Endothelial cell of umbilical vein (primary cell): Measurements from ENCODE around the gene LMCD1. TPM values are rescaled to one million over a fixed set of nuclear protein-coding genes. Genes with fewer than 3 reads are reported as not detected.

ENCODE experiments used
- BruUV-seq: library from RNA; stranded (reverse); fragments of 400-500 nt; replicated peaks from 2 replicates; lab custom pipeline; 2021; lab: Mats Ljungman, UMichigan
- CTCF ChIA-PET: fragments of 300-600, 350-600 bp; sonication (Branson Sonifier 250); formaldehyde crosslinking; loops from one replicate; lab custom pipeline; 2021; ENCODE audit warnings: antibody characterized with exemption, inconsistent platforms; lab: Charles Lee
- POLR2A ChIA-PET: fragments of 300-600, 350-600 bp; sonication (Branson Sonifier 250); formaldehyde crosslinking; loops from one replicate; lab custom pipeline; 2021; ENCODE audit warnings: antibody characterized with exemption, inconsistent platforms; lab: Charles Lee
- DNase-seq: peaks from one replicate; pipeline ENCODE4 v3.0.0-alpha.2; 2011; ENCODE audit warnings: low read depth, low spot score
- FAIRE-seq: peaks from 2 replicates; lab custom pipeline; 2011; peaks lifted over from hg19 to GRCh38; lab: Jason Lieb, UNC
- H2AFZ ChIP-seq: 2 replicates; pipeline ENCODE4 v1.6.0; 2012; ENCODE audit warnings: low read depth, low read length, control low read depth, inconsistent platforms
- H3K27ac ChIP-seq: 2 replicates; pipeline ENCODE4 v1.5.1; 2011; ENCODE audit warnings: low read depth, mild to moderate bottlenecking, control low read depth, low read length, moderate library complexity; ENCODE audit not compliant: insufficient read depth
- H3K27me3 ChIP-seq, 2 experiments: 2 replicates each; pipeline versions ENCODE4 v1.6.0 to v1.6.1; 2011; ENCODE audit warnings: low read length in 2 of 2, mixed read lengths in 1 of 2; ENCODE audit not compliant: control insufficient read depth in 2 of 2, insufficient read depth in 2 of 2
- H3K36me3 ChIP-seq, 2 experiments: 2 replicates in 1 of 2; 3 replicates in 1 of 2; pipeline ENCODE4 v1.5.1; 2011; ENCODE audit warnings: low read length in 2 of 2, mild to moderate bottlenecking in 1 of 2, moderate library complexity in 1 of 2; ENCODE audit not compliant: control insufficient read depth in 2 of 2, insufficient read depth in 2 of 2; ENCODE audit errors: extremely low read depth in 1 of 2
- H3K4me1 ChIP-seq: 3 replicates; pipeline ENCODE4 v1.5.1; 2011; ENCODE audit warnings: mild to moderate bottlenecking, low read length; ENCODE audit not compliant: control insufficient read depth, insufficient read depth; ENCODE audit errors: extremely low read depth
- H3K4me2 ChIP-seq: 2 replicates; pipeline ENCODE4 v1.6.1; 2011; ENCODE audit warnings: low read length, control low read depth, mixed read lengths; ENCODE audit not compliant: insufficient read depth
- H3K4me3 ChIP-seq, 3 experiments: fragments of 200-600 bp in 1 of 3; sonication (generic), shearing (Covaris generic) in 1 of 3; replicated peaks in 1 of 3; 2 replicates each; pipeline ENCODE4 v1.5.1; 2011 to 2016; ENCODE audit warnings: control low read depth in 3 of 3, low read length in 3 of 3, mild to moderate bottlenecking in 2 of 3, inconsistent platforms in 1 of 3, low read depth in 1 of 3, moderate library complexity in 1 of 3; ENCODE audit not compliant: insufficient read depth in 1 of 3
- H3K79me2 ChIP-seq: 2 replicates; pipeline ENCODE4 v1.6.0; 2012; ENCODE audit warnings: low read length, inconsistent platforms; ENCODE audit not compliant: control insufficient read depth, insufficient read depth
- H3K9ac ChIP-seq: replicated peaks from 2 replicates; pipeline ENCODE3; 2011; ENCODE audit warnings: low read length, control low read depth; ENCODE audit not compliant: insufficient read depth; ENCODE audit errors: extremely low read depth
- H3K9me1 ChIP-seq: replicated peaks from 3 replicates; pipeline ENCODE4 v1.6.0; 2011; ENCODE audit warnings: mild to moderate bottlenecking, low read length; ENCODE audit not compliant: control insufficient read depth, insufficient read depth; ENCODE audit errors: extremely low read depth
- H3K9me3 ChIP-seq: replicated peaks from 2 replicates; pipeline ENCODE4 v1.5.1; 2012; ENCODE audit warnings: low read length, inconsistent platforms; ENCODE audit not compliant: control insufficient read depth, insufficient read depth
- H4K20me1 ChIP-seq: replicated peaks from 2 replicates; pipeline ENCODE3; 2011; ENCODE audit warnings: mild to moderate bottlenecking, low read length; ENCODE audit not compliant: control insufficient read depth, insufficient read depth; ENCODE audit errors: extremely low read depth
- FOS ChIP-seq: IDR thresholded peaks from 2 replicates; pipeline ENCODE4 v1.6.1; 2011; ENCODE audit warnings: mild to moderate bottlenecking, low read length, moderate library complexity, borderline replicate concordance; ENCODE audit not compliant: insufficient read depth
- MAX ChIP-seq: IDR thresholded peaks from 2 replicates; pipeline ENCODE4 v1.6.1; 2011; ENCODE audit not compliant: insufficient read depth, insufficient read length
- POLR2A ChIP-seq: IDR thresholded peaks from 2 replicates; pipeline ENCODE4 v1.6.1; 2012; ENCODE audit warnings: low read depth, mild to moderate bottlenecking, control low read depth, low read length
- POLR2AphosphoS5 ChIP-seq: IDR thresholded peaks from 2 replicates; pipeline ENCODE4 v1.6.1; 2012; ENCODE audit warnings: low read depth, mild to moderate bottlenecking, control low read depth, low read length, moderate library complexity; ENCODE audit not compliant: insufficient read depth
- dilution Hi-C: fragments of 300-500 bp; cut with MboI; formaldehyde crosslinking; loops from one replicate; pipeline ENCODE4 v1.15.0; 2019; ENCODE audit warnings: low sequenced_read_pairs; ENCODE audit not compliant: extremely low pct_ligation_motif_present
- intact Hi-C: fragments of 100-400 bp; cut with micrococcal nuclease; formaldehyde crosslinking; loops from one replicate; pipeline ENCODE4 v1.10.0; 2022
- polyA plus RNA-seq, 4 experiments: library from polyadenylated mRNA; depleted of rRNA in 3 of 4; stranded (reverse) in 3 of 4; unstranded in 1 of 4; fragments of >200 nt; gene quantifications; 2 replicates each; pipeline versions ENCODE4 v1.2.1 to v1.2.3, GENCODE V29; 2011 to 2012; ENCODE audit warnings: missing spikeins in 1 of 4
- total RNA-seq: library from RNA; stranded (reverse); gene quantifications from 2 replicates; pipeline ENCODE4 v1.2.3, GENCODE V29; 2021

The LMCD1 gene
- total and polyA plus RNA-seq, 2 donors (not counting 3 experiments of a cell fraction or from before 2014, with no cell fraction given): 7.6 to 14.5 TPM

DNA sequence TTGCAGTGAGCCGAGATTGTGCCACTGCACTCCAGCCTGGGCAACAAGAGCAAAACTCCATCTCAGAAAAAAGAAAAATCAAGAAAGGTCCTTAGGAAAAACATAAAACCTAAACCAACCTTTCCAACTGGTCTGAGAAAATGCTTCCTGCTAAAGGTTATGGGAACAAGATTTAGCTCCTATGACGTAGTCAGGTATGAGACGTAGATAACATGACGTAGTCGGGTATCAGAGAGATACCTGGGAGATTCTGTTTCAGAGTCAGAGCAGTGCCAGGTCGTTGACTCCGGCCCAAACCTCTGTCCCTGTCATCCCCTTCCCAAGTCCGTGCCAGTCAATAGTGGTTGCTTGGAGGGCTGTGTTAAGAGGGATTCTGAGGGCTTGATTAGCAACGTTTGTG is 39.9 kb downstream of the LMCD1 start:
- peaks cover 0 to 1% of the 10 kb centered on the region in 2 experiments for H3K36me3 ChIP-seq
- no peak overlapping the region for H3K27ac ChIP-seq
- no peak overlapping the region for H2AFZ ChIP-seq
- H3K9ac ChIP-seq: no peak overlapping the region
- CTCF ChIA-PET: interaction anchor here (1.8 kb wide), 1 partner anchor 99 kb away, joined by 7 read pairs; no protein-coding TSS in a partner anchor
- intact Hi-C loops (no loop called here), dilution Hi-C loops (no loop called here)
- H3K4me3 ChIP-seq: no peak overlapping the region
- BruUV-seq: no TSS peak
- POLR2A ChIA-PET: interaction anchor here (0.9 kb wide), 1 partner anchor 97 kb away, joined by 4 read pairs; no protein-coding TSS in a partner anchor
- no peaks in the 10 kb centered on the region for H3K9me3 ChIP-seq
- peaks cover 16% of the 10 kb centered on the region for H3K4me1 ChIP-seq
- H3K9me1 ChIP-seq: no peaks in the 10 kb centered on the region
- no peaks in the 10 kb centered on the region for H3K79me2 ChIP-seq
- no peak for FAIRE-seq
- no peak overlapping the region for H3K4me2 ChIP-seq
- no peaks in the 10 kb centered on the region for H4K20me1 ChIP-seq
- no peaks in the 10 kb centered on the region for H3K27me3 ChIP-seq
- TF ChIP-seq POLR2A: no peak
- no peak for DNase-seq

- no peaks in the 10 kb centered on the region for H3K36me3 ChIP-seq
- peaks cover 16% of the 10 kb centered on the region for H3K4me1 ChIP-seq
- no peak overlapping the region for H3K27ac ChIP-seq
- H3K9ac ChIP-seq: no peak overlapping the region
- no peak overlapping the region for H2AFZ ChIP-seq
- H4K20me1 ChIP-seq: no peaks in the 10 kb centered on the region
- H3K4me3 ChIP-seq: no peak overlapping the region
- no peaks in the 10 kb centered on the region for H3K9me3 ChIP-seq
- intact Hi-C loops: no loop called here
- dilution Hi-C loops: no loop called here
- H3K4me2 ChIP-seq: no peak overlapping the region
- CTCF ChIA-PET: interaction anchor here (1.8 kb wide), 1 partner anchor 100 kb away, joined by 7 read pairs; no protein-coding TSS in a partner anchor
- H3K9me1 ChIP-seq: no peaks in the 10 kb centered on the region
- TF ChIP-seq MAX (no peak), POLR2AphosphoS5 (no peak), FOS (no peak)
- no peak for DNase-seq
- no peak for FAIRE-seq
- BruUV-seq: no TSS peak
- no peaks in the 10 kb centered on the region for H3K27me3 ChIP-seq
- POLR2A ChIA-PET: no interaction called here
- no peaks in the 10 kb centered on the region for H3K79me2 ChIP-seq
These were observed 40.8 kb downstream of the LMCD1 start for GRCh38 chr3:8542190-8543135.
